ENCODE measurements around the gene CLEC19A.

CLEC19A gene

DNA sequence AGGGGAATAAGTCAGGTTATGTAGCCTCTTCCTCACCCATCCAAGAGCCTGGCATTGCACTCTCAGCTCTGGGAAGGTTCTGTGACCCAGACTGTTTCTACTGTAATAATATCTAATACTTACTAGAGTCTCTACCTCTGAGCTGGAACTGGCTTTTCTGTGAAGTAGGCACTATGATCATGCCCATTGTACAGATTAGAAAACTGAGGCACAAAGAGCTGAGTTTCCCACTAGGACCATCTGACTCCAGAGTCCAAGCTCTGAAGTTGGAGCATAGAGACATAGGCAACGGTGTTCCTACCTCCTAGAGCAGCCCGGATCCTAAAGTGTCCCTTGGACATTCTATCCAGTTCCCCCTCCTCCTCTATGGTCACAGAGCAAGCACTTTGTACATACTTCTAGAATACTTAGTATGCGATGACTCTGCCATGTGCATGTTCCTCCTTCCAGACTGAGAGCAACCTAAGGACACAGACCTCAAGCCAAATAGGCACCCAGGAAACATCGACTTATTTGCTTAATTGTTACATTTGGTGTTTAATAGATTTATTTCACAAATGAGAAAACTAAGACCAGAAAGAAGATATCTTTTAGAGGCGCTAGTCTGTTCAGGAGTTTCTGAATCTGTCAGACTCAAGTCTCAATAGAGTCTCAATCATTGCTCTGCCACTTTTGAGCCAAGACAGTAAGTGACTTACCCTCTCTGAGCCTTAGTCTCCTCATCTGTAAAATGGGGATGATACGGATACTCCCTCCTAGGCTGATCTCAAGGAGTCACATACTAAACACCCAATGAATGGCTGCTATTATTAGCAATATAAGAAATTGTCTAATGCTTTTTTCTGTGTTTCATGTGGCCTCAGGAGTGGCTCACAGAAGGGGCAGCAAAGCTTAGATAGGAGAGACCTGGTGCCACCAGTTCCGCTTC lies 3.6 kb downstream of the CLEC19A start:
- TF ChIP-seq, protein P1, sequence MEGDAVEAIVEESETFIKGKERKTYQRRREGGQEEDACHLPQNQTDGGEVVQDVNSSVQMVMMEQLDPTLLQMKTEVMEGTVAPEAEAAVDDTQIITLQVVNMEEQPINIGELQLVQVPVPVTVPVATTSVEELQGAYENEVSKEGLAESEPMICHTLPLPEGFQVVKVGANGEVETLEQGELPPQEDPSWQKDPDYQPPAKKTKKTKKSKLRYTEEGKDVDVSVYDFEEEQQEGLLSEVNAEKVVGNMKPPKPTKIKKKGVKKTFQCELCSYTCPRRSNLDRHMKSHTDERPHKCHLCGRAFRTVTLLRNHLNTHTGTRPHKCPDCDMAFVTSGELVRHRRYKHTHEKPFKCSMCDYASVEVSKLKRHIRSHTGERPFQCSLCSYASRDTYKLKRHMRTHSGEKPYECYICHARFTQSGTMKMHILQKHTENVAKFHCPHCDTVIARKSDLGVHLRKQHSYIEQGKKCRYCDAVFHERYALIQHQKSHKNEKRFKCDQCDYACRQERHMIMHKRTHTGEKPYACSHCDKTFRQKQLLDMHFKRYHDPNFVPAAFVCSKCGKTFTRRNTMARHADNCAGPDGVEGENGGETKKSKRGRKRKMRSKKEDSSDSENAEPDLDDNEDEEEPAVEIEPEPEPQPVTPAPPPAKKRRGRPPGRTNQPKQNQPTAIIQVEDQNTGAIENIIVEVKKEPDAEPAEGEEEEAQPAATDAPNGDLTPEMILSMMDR (conservative IDR thresholded peaks at IDR 0.05; ENCODE audit: low read depth) = no peak
- ChIA-PET POLR2A (ENCODE audit: low non-redundant PET) (no interaction called here), CTCF (no interaction called here)
- no peak overlapping the region for H3K27ac ChIP-seq
- DNase-seq (ENCODE audit: low spot score) = no peak

DNA sequence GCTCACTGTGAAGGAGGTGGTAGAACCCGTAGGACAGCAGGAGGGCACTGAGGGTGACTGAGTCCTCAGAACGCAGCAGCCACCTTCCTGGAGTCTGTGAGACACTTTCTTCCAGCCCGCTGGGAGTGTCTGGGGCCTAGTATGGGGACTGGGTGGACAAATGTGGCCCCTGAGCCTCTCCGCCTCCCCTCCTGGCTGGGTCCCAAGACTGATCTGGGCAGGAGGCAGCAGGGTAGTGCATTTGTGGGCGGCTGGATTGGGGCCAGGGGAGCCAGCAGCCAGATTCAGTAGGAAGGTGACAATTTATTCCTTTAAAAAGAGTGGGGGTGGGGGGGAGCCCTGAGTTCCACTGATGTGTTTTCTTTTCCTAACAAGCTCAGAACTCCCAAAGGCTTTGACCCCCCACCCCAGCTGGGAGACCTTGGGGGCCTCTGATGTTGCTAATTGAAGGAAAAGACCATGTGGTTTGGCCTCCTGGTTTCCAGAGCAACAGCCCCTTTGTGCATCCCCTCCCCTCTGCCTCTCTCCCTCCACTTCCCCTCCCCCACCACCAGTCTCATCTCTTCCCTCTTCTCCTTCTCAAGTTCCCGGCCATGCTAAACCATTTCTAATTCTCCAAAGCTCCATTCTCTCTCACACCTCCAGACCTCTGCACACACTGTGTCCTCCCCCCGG lies 4.4 kb downstream of the CLEC19A start:
- H3K27ac ChIP-seq = no peak overlapping the region
- ChIA-PET POLR2A (ENCODE audit: low non-redundant PET) (no interaction called here), CTCF (no interaction called here)
- DNase-seq (ENCODE audit: low spot score) = no peak
- TF ChIP-seq, protein P1 (conservative IDR thresholded peaks at IDR 0.05; ENCODE audit: low read depth) = no peak

DNA sequence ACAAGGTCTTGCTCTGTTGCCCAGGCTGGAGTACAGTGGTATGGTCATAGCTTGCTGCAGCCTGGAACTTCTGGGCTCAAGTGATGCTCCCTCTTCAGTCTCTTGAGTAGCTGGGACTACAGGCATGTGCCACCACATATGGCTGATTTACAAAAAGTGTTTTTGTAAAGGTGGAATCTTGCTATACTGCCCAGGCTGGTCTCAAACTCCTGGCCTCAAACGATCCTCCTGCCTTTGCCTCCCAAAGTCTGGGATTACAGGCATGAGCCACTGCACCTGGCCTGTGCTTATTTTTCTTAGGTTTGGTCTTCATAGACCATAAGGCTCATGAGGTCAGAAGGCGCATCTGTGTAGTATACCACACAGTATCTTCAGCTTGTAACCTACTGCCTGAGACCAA lies 5.3 kb downstream of the CLEC19A start:
- ChIA-PET POLR2A (ENCODE audit: low non-redundant PET) (no interaction called here), CTCF (interaction anchor here (0.6 kb wide), 1 partner anchor 11 kb away, joined by 3 read pairs; no protein-coding TSS in a partner anchor)
- no peak overlapping the region for H3K27ac ChIP-seq
- TF ChIP-seq, protein P1 (conservative IDR thresholded peaks at IDR 0.05; ENCODE audit: low read depth) = no peak
- no peak for DNase-seq (ENCODE audit: low spot score)

DNA sequence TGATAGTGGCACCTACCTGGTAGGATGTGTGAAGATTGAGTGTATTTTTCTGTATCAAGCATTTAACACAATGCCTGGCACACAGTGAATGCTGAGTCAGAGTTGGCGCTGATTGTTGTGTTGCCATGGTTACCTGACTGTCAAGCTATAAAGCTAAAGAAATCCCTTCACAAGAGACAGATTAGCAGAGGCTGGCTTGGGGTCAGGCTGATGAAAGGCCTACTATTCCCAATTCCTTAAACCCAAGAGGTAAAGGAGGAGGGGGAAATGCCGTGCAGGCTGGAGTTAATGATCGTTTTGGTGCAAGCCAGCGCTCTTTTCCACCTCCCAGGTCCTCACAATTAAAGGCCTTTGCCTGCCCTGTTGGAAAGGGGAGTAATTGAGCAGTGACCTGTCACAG lies 5.9 kb downstream of the CLEC19A start:
- TF ChIP-seq, protein P1 (conservative IDR thresholded peaks at IDR 0.05; ENCODE audit: low read depth) = no peak
- ChIA-PET CTCF (interaction anchor here (0.6 kb wide), 1 partner anchor 12 kb away, joined by 3 read pairs; no protein-coding TSS in a partner anchor), POLR2A (ENCODE audit: low non-redundant PET) (no interaction called here)
- no peak overlapping the region for H3K27ac ChIP-seq
- no peak for DNase-seq (ENCODE audit: low spot score)

DNA sequence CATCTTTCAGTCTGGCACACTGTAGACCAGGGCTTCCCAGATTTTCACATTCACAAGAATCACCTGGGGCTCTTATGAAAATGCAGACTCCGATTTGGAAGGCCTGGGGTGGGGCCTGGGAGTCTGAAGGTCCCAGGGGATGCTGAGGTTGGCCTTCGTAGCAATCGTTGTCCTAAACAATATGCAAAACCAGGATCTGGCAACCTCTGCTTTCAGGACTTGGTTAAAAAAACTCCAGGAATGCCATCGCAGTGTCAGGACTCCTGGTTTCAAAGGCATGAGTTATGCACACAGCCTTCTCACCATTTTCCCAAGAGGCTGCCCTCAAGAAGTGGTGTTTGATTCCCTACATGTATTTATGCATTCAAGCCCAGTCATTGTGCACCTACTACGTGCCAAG lies 6.7 kb downstream of the CLEC19A start:
- TF ChIP-seq, protein P1 (conservative IDR thresholded peaks at IDR 0.05; ENCODE audit: low read depth) = no peak
- ChIA-PET POLR2A (ENCODE audit: low non-redundant PET) (no interaction called here), CTCF (no interaction called here)
- no peak overlapping the region for H3K27ac ChIP-seq
- DNase-seq (ENCODE audit: low spot score) = no peak

DNA sequence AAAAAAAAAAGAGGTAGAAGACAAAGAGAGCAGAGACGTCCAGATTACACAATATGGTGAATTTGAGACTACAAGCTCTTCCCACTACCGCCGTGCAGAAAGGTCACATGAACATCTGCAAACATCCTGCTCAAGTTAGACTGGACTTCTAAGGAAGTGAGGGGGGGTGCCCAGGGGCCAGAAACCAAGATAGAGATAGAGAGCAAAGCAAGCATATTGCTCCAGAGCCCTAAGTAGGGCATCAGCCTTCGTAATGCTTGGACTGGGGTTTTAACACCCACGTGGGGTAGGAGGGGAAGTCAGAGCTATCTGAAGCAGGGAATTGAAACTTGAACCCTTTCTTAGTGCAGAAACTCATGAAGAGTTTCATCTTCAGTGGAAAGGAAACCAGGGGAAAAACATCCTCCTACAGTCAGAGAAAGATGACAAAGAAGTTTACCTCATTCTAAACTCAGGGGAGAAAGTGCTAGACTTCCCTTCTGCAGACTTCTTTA lies 8.7 kb downstream of the CLEC19A start:
- ChIA-PET CTCF (no interaction called here), POLR2A (ENCODE audit: low non-redundant PET) (no interaction called here)
- H3K27ac ChIP-seq = no peak overlapping the region
- TF ChIP-seq, protein P1 (conservative IDR thresholded peaks at IDR 0.05; ENCODE audit: low read depth) = no peak
- DNase-seq (ENCODE audit: low spot score) = no peak
